HepG2 (cell line): ENCODE measurements around the gene GIPC1.

Source experiments
- MAZ ChIP-seq, 2 experiments: sonication (generic) in 1 of 2; formaldehyde crosslinking in 1 of 2; IDR thresholded peaks; 2 replicates each; pipeline versions ENCODE4 v1.5.0 to v1.6.1; 2012 to 2020; ENCODE audit warnings: low read depth in 2 of 2, mild to moderate bottlenecking in 2 of 2, borderline replicate concordance in 1 of 2, improper control_type of control experiment in 1 of 2, low read length in 1 of 2, missing genetic modification reagents in 1 of 2, moderate library complexity in 1 of 2
- MIER2 ChIP-seq: IDR thresholded peaks from 2 replicates; pipeline ENCODE4 v1.6.1; 2016; ENCODE audit warnings: missing biosample characterization, missing genetic modification reagents
- MYNN ChIP-seq: sonication (generic); formaldehyde crosslinking; IDR thresholded peaks from 2 replicates; pipeline ENCODE4 v1.4.0; 2020; ENCODE audit warnings: mild to moderate bottlenecking, low read depth, missing genetic modification reagents
- NFIC ChIP-seq: IDR thresholded peaks from 2 replicates; pipeline ENCODE4 v1.6.1; 2012; ENCODE audit warnings: mild to moderate bottlenecking, low read length, inconsistent platforms
- TF ChIP-seq, protein P1 (sequence below): sonication (generic); formaldehyde crosslinking; IDR thresholded peaks from 2 replicates; pipeline ENCODE4 v1.4.0; 2020; ENCODE audit warnings: missing genetic modification reagents

DNA sequence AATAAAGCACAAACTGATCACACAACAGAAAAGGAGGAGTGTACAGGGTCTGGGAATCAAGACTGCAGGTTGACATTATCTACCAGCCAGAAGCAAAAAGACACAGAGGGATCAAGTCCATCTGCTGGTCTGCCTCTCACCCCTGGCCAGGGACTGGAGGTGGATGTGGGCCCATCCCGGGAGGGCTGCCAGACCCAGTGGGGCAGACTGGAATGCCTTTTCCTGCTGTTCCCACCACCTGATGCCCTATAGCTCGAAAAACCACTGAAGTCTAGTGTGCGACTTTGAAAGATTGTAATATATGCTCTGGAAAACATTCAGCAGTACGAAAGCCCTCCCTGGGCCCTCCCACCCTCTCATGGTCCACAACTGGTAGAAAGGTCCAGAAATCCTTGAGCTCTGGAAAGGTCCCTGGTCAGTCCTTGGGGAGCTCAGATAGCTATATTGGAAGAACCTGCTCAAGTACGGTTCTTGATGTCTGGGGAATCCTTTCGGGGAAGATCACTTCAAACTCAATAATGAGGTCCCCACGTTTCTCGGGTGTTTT lies 19.6 kb upstream of the GIPC1 start:
- TF ChIP-seq, protein P1, sequence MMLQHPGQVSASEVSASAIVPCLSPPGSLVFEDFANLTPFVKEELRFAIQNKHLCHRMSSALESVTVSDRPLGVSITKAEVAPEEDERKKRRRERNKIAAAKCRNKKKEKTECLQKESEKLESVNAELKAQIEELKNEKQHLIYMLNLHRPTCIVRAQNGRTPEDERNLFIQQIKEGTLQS (CRISPR knock-in tag), result no peak
- TF ChIP-seq MYNN (CRISPR knock-in tag), result no peak
- no peak for TF ChIP-seq MIER2 (CRISPR knock-in tag)
- TF ChIP-seq NFIC, result no peak
- no peak for TF ChIP-seq MAZ (IDR thresholded peaks at IDR 0.05; ENCODE audit: borderline replicate concordance, low read depth, low read length)
- TF ChIP-seq MAZ (CRISPR knock-in tag; IDR thresholded peaks at IDR 0.05; ENCODE audit: low read depth), result no peak
